WI38 (cell line): Measurements from ENCODE around the gene SHISA4.
"Not testable (repeated sequence)": the region's sequence is repeated elsewhere in the genome, so short reads cannot be mapped to it uniquely, and the experiment has no call there.

ENCODE experiments used
- H3K4me3 ChIP-seq: 2 replicates; pipeline ENCODE4 v1.5.1; 2011; ENCODE audit warnings: low read depth, mild to moderate bottlenecking, control low read depth, low read length
- CTCF ChIP-seq: IDR thresholded peaks from 2 replicates; pipeline ENCODE4 v1.5.1; 2012; ENCODE audit warnings: low read depth, mild to moderate bottlenecking, control low read depth, low read length

Gene SHISA4

DNA sequence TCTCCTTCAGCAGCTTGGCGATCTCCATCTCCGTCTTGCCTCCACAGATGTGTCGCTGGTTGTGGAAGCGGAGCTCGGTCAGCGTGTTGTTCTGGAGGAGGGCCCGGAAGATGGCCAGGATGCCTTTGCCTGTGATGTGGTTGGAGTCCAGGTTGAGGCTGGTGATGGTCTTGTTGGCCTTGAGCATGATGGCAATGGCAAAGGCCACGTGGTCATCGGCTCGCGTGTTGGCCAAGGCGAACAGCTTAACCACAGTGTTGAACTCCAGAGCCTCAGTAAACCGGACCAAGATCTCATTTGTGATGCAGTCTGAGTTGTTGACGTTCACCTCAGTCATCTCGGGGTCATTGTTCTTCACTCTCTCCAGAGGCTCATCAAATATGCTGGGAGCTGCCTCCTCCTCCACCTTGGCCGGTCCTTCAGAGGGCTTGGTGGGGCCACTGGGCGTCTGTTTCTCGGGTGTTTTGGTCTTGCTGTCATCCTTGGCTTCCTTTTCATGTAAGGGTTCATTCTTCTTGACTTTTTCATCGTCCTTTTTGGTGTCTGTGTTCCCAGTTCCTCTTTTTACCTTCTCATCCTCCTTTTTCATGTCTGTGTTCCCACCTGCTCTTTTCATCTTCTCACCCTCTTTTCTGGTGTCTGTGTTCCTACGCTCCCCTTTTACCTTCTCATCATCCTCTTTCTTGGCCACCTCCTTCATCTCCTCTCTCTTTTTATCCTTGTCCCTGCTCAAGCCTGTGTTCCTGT, 11.2 kb downstream of the SHISA4 start:
- no peak for TF ChIP-seq CTCF
- H3K4me3 ChIP-seq, result no peak overlapping the region

GRCh38 chr1:201900476-201900875, 11.8 kb downstream of the SHISA4 start:
- TF ChIP-seq CTCF, result no peak

DNA sequence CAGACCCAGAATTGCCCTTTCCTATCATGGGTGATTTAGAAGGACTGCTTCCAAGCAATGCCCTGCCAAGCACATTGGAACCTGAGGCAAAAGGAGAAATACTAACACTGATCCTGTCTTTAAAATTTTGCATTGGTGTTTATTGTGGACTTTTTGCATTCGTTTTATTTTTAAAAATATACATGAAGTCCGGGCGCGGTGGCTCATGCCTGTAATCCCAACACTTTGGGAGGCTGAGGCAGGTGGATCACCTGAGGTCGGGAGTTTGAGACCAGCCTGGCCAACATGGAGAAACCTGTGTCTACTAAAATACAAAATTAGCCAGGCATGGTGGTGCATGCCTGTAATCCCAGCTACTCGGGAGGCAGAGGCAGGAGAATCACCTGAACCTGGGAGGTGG, 12.3 kb downstream of the SHISA4 start:
- not testable (repeated sequence) for H3K4me3 ChIP-seq

More at GRCh38 chr1:201900476-201900875, 11.8 kb downstream of the SHISA4 start:
- H3K4me3 ChIP-seq, result no peak overlapping the region

- no peak for TF ChIP-seq CTCF
Measured at GRCh38 chr1:201902198-201902597, 13.5 kb downstream of the SHISA4 start.

GRCh38 chr1:201903135-201903534, 14.4 kb downstream of the SHISA4 start:
- H3K4me3 ChIP-seq, result no peak overlapping the region
- no peak for TF ChIP-seq CTCF

More at GRCh38 chr1:201902198-201902597, 13.5 kb downstream of the SHISA4 start:
- H3K4me3 ChIP-seq, result no peak overlapping the region

DNA sequence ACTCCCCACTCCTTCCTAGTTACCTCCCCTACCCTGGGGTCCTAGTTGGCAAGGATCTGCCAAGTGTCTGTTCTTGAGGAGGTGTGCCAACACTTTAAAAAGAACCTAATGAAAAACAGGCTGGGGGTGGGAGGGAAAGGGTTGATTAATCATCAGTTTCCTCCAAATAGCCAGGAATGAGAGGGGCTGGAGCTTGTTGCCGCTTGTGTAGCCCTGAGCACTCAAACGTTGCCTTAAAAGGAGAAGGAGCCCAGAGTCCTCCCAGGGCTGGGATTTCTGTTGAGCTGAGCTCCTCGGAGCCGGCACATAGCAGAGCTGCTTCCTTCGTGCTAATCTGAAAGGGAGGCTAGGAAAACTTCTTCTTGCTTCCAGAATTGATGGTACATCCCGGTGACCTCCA, 15.9 kb downstream of the SHISA4 start:
- no peak for TF ChIP-seq CTCF
- 0 out of 2 replicates have a peak overlapping the region, but pooled peaks have one; percentile 5 for H3K4me3 ChIP-seq

DNA sequence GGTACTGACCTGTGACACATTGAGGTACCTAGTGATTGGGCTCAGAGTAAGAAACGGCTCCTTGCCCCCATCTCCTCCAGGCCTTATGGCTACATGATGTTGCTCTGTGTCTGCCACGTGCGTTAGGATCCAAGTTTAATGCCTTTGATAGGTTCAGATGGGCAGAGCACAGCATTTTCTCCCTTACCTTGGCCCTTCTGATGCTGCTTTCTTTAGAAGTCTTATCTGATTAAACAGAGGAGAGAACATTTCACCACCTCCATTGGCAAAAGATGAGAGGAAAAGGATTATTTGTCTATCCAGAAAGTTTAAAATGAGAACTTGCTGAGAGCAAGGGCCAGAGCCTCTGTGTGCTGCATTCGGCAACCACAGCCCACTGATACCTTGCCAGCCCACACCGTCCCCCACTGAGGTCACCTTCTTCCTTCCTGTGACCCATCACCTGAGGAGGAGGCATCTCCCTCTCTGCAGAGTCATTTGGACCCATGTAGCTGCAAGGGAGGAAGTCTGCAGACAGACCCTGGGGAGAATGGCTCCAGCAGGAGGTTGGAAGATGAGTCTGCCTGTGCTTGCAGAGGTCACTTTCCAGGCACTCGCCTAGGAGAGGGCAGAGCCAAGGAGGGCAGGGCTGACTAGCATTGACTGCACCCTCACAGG, 16.7 kb downstream of the SHISA4 start:
- H3K4me3 ChIP-seq, result no peak overlapping the region
- TF ChIP-seq CTCF, result no peak
